HG03095 (cell line): ENCODE data around the gene RAB27A.
"Not testable (repeated sequence)": the region's sequence is repeated elsewhere in the genome, so short reads cannot be mapped to it uniquely, and the experiment has no call there.

Source experiments
- ATAC-seq: cut with Tn5 transposase; IDR thresholded peaks from one replicate; pipeline ENCODE4 v1.9.1; 2021; ENCODE audit warnings: moderate library complexity; ENCODE audit not compliant: unreplicated experiment

Gene RAB27A

DNA sequence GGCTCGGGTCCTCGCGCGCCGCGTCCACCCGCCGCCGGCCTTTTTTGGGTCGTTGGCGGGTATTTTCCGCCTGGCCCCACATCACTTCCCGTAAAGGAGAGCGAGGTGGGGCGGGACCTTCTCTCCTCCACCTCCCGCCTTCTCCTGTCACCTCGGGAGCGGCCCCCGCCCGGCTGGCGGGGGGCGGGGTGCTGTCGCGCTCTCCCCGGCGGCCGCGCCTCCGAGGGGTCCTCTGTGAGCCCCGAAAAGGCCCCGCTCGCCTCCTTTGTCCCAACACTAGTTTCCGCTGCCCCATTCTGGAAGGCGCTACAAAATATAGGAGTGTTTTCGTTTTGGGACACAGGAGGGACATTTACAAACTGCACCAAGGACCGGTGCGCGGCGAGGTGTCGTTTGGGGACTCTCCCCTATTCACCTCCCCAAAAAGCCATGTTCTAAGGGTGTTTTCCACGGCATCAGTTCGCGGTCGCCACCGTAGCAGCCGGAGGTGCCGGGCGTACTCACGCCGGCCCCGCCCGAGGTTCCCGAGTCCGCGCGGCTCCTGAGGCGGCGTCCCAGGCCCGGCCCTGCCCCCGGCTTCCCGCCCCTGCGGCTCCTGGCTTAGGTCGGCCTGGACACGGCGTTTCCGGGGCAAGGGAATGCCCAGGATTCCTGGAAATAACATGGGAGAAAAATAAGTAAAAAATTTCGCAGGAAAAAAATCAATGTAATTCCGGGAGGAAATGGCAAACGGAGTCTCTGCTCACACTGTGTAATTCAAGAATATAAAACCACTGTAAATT lies at the start of gene RAB27A:
TSS of gene RAB27A (minus strand) at position 68 of the 782 bp plus-strand sequence. CDS start 54,879 bp downstream, outside the sequence.
- peak; percentile 64 for ATAC-seq

DNA sequence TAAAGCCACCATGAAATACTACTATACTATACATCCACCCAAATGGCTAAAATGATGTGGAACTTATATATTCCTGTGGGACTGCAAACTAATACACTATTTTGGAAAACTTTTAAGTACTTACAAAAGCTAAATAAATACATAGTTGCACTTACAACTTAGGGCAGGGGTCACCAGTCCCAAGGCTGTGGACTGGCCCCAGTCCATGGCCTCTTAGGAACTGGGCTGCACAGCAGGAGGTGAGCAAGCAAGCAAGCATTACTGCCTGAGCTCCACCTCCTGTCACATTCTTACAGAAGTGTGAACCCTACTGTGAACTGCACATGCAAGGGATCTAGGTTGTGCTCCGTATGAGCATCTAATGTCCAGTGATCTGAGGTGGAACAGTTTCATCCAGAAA lies 47.5 kb upstream of the RAB27A start:
- no peak for ATAC-seq

DNA sequence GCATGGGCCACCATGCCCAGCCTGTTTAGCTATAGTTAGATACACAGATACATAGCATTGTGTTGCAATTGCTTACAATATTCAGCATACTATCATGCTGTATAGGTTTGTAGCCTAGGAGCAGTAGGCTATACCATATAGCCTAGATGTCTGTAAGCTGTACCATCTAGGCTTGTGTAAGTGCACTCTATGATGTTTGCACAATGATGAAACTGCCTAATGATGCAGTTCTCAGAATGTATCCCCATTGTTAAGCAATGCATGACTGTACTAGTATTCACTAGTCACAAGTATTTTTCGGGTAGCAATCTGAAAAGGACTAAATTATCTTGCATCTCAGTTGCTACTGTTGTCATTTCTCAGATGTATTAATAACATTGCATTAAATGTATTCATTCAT lies 45.4 kb upstream of the RAB27A start:
- no peak for ATAC-seq

DNA sequence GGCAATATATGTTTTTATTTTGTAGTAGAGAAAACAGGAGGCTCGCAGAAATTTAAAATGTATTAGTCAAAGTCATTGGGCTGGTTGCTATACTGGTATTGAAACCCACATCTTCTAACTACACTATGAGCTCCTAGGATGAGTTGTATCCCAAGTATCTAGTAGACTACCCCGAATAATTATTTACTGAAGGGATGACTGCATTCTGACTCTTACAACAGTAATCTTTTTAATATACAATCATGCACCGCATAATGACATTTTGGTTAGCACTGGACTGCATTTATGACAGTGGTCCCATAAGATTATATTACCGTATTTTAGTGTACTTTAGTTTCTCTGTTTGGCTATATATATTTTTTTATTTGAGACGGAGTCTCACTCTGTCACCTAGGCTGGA lies 44.8 kb upstream of the RAB27A start:
- no peak for ATAC-seq

DNA sequence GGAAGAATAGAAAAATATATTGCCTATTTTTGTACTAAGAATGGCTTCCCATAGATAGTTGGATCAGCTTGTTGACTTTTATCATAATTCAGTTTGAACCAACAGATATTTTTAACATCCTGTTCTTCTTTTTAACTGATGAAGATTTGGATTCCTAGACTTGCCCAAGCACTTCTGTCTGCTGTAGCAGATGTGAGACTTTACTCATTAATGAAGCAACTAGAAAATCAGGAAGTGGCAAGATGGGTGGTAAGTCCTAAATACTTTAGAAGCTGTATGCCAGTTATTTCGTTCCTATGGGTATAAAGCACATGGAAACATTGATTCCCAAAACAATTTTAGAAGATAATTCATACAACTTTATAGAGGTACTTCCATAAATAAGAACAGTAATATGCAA lies 37.8 kb upstream of the RAB27A start:
- ATAC-seq: no peak

DNA sequence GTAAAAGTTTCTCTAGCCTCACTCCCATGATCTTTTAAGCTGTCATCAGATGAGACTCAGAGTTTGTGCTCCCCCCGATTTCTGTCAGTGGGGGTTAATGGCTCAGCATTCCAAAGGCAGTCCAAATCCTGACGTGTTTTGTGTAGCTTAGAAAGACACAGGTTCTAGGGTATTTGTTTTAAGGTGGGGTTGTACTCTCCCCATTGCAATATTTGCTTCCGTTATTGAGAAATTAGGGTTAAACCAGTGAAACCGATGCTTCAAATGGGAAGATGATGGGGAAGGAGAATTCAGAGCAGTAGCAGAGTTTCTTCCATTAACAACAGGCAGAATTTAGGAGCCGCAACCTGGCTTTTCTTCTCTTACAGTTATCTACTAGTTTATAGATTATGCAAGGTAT lies 32.9 kb upstream of the RAB27A start:
- ATAC-seq: no peak

DNA sequence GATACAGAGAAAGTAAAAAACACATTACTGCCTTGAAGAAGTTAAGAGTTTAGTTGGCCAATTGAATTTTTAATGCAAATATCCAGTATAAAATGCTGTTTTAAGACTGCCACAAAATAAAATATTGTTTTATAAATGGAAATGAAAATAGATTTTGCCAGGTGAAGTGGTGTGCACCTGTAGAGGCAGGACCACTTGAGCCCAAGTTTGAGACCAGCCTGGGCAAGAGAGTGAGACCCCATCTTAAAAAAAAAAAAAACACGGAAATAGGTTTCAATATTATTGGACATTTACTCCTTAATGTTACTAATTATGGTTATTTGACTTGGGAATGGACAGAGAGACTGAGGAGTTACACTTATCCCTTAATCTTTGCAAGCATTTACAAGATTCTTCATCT lies 31.4 kb upstream of the RAB27A start:
- no peak for ATAC-seq

DNA sequence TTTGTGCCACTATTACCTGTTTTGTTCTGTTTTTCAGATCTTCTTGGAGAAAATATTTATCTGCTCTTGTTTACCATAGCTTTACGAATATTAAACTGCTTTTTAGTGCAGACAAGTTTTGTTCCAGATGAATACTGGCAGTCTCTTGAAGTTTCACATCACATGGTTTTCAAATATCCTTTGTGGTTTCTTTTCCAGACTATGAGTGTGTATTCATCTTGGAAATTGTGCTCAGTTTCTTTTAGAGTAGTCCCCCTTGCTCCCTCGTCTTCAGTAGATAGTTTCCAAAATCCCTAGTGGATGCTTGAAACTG lies 30.6 kb upstream of the RAB27A start:
- ATAC-seq: no peak

DNA sequence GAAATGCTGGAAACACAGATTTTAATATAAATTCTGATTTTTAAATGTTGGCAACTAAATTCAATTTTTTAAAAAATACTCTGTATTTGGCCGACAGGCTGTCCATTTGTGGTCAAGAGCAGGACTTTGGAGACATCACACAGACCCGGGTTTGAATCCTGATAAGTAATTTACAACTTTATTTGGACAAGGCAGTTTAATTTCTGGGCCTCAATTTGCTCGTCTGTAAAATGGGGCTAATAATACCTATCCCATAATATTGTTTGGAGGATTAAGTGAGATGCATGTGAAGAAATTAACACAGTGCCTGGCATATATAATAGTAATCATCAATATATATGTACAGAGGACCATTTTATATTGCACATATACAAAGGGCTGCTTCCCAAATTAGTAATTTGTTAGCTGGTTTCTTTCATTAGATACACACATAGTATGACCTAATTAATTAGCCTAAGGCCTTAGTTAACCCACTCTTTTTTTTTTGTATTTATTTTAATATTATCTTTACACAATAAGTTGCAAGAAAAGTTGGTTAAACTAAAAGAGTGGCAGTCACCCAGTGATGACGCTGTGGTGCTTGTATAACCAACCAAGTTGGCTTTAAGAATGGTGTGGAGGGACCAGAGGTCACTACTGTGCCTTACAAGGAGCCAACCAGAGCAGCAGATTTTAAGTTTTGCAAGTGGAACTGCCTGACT lies 30.1 kb upstream of the RAB27A start:
- peak; percentile 50 for ATAC-seq

DNA sequence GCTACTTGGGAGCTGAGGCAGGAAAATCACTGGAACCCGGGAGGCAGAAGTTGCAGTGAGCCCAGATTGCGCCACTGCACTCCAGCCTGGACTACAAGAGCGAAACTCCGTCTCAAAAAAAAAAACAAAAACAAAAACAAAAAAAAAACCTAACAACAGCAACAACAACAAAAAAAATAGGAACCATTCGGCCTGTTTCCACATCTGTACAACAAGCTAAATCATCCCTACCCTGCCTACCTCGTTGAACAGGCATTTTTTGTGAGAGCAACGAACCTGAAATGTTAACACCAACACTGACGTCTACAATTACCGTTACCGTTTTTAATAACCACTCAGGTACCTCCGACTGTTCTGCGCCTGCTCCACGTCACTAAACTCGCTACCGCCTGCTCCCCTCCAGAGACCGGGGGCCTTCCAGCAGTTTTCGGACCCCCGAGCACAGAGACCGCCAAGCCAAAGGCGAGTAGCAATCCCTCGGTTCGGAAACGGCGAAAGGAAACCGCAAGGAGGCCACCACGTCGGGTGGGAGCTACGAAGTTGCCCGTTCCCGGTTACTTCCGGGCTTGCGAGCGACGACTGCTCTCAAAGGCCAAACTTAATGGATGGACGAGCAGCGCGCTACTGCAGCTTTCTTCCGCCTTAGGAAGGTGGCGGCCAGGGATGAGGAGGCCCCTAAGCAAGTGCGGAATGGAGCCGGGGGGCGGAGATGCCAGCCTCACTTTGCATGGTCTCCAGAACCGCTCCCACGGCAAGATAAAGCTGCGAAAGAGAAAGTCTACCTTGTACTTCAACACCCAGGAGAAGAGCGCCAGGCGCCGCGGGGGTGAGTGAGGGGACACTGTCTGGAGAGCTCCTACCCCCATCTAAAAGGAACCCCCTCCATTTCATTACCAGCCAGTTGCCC lies 29.2 kb upstream of the RAB27A start, which contains the start of the genes PIGB and PIGBOS1:
TSS of gene PIGB (plus strand) at position 635 of the 907 bp plus-strand sequence. CDS start at position 664, 29 bp downstream.
TSS of gene PIGBOS1 (minus strand) at position 536 of the 907 bp plus-strand sequence. CDS start 1,331 bp downstream, outside the sequence.
- ATAC-seq: peak; percentile 92

DNA sequence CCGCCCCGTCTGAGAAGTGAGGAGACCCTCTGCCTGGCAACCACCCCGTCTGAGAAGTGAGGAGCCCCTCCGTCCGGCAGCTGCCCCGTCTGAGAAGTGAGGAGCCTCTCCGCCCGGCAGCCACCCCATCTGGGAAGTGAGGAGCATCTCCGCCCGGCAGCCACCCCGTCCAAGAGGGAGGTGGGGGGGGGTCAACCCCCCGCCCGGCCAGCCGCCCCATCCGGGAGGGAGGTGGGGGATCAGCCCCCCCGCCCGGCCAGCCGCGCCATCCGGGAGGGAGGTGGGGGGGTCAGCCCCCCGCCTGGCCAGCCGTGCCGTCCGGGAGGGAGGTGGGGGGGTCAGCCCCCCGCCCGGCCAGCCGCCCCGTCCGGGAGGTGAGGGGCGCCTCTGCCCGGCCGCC lies 13.2 kb upstream of the RAB27A start:
- not testable (repeated sequence) for ATAC-seq

DNA sequence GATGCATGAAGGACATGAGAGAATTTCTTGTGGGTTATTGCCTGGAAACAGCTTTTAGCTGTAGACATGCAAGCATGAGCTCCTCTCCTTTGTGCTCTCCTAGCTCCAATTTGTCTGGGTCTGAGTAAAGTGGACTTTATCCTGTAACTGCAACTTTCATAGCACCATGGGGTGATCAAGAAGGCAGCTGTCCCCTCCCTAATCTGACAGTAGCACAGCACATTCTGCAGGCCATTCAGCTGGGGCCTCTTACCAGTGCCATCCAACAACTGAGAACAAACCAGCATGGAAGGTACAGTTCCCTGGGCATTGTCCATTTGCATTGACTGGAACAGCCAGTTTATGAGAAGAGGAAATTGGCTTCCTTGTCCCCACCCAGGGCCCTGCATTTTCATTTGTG lies 7.7 kb upstream of the RAB27A start:
- no peak for ATAC-seq

DNA sequence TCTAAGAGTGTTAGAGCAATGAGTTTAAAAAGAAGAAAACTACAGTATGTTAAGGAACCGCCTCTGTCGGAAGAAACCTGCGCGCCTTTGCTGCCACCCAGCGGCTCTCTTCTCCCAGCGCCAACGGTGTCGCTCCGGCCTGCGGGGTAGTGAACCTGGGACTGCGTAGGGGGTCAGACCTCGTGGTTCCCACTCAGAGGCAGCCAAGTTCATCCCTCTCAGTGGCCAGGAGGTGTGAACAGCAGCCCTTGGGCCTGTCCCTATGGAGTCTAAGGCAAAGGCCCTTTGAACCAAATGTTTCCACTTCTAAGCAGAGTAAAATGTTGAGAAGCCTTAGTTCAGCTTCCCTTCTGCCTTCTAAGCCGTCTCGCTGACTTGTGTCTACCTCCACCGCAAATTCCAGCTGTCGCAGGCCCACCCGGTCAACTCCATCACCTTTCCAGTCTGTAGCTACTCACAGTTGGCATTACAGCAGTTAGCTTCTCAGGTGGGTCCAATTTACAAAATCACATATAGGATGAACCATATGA lies 980 bp upstream of the RAB27A start:
- peak; percentile 68 for ATAC-seq

DNA sequence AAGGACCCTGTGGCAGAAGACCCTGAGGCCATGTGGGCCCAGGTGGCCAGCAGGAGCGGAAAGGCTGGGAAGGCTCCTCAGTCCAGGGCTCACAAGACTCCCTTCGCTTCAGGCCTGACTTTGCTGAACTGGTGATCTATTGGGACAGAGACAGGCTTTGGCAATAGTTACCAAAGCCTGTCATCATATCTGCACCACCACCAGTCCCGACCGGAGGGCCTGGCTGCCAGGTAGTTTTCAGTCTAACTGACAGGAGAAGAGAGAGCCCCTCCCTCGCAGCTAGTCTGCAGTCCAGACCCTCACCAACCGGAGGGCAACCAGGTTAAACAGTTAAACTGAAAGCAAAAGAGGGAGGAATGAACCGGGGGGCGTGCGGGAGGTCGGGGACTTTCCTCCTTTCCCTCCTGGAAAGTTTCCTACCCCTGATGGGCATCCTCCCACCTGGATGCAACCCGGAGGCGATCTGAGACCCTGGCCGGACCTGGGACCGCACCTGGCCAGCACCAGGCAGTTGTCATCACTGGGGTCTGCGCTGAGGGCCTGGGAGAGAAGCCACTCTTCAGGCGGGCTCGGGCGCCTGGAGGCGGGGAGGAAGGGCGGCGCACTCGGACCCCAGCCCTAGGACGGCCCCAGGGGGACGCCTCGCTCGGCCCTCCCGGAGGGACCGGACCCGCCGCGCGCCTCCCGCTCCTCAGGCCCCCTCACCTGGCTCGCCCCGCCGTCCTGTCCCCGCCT lies 435 bp downstream of the RAB27A start:
- no peak for ATAC-seq

DNA sequence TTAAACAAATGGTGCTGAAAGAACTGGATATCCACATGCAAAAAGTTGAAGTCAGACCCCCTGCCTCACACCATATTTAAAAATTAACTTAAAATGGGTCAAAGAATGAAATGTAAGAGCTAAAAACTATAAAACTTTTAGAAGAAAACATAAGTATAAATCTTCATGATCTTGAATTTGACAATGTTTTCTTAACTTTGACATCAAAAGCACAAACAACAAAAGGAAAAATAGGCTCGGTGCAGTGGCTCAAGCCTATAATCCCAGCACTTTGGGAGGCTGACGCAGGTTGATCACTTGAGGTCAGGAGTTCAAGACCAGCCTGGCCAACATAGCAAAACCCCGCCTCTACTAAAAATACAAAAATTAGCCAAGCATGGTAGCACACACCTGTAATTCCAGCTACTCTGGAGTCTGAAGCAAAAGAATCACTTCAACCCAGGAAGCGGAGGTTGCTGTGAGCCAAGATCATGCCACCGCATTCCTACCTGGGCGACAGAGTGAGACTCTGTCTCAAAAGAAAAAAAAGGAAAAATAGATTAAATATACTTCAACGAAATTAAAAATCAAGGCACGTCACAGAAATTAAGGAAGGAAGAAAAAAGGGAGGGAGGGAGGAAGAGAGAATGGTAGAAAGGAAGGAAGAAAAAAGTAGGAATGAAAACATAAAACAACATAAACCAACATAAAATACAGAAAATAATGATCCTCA lies 1.5 kb downstream of the RAB27A start:
- no peak for ATAC-seq

DNA sequence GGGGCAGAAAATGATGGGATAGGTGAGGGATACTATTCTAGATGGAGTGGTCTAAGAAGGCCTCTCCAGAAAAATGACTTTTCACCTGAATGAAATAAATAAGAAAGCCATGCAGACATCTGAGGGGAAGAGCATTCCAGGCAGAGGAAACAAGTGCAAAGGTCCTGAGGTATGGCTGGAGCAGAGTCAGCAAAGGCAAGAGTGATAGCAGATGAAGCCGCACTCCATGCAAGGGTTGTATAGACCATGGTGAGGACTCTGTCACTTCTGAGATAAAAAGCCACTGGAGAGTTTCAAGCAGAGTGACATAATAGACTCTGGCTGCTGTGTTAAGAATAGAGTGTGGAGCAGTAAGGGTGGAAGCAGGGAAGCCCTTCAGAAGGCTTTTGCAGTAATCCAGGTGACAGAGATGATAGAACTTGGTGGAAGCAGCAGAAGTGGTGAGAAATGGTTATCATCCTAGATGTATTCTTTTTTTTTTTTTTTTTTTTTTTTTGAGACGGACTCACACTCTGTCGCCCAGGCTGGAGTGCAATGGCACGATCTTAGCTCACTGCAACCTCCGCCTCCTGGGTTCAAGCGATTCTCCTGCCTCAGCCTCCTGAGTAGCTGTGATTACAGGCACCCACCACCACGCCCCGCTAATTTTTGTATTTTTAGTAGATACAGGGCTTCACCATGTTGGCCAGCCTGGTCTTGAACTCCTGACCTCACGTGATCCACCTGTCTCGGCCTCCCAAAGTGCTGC lies 3.0 kb downstream of the RAB27A start:
- ATAC-seq: not testable (repeated sequence)

DNA sequence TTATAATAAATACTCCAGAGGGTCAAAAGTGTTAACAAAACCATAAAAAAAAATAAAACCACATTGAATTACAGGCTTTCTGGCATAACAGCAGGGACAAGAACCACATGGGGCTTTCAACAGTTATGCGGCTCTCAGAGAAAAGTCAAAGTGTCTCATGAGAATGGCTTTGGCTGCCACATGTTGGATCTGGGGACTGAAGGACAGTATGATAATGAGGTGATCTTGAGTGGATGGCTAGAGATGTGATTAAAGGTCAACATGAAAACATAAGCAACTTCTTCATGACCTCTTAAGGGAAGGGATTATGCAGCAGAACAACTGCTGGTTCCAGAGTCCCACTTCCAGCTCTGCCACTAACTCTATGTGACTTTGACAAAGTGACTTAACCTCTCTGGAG lies 5.2 kb downstream of the RAB27A start:
- ATAC-seq: no peak

DNA sequence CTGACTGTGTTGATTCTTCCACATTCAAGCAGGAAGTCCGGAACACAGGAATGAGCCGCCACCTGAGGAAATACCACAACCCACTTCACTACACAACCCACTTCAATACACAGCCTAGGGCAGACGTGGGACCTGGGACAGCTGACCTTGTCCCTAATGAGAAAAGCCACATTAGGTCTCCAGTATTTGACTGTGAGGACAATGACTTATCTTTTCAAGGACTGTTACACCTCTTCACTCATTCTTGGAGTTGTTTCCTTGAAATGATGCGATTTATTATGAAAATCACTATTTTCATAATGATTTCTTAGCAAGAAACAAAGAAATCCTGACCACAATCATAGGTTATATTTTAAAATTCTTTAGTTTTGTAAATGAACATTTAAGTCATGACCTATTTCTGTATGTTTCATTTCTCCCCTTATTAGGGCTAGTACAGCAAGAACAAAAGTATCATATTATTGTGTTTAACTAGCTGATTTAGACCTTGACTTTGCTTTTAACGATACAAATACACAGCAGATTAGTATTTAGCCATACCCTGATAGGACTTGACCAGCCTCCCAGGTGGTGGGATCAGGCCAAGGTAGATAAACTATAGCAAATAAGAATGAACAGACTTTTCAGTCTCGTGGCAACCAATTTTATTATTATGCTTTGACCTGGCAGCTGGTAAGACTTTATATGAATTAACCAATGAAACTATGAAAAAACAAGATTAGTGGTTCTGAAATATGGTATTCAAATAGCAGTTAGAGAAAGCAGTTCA lies 6.0 kb downstream of the RAB27A start:
- no peak for ATAC-seq
